HG02588 (cell line): ENCODE data around the gene LIN7C.

Experiments
- ATAC-seq: cut with Tn5 transposase; IDR thresholded peaks from one replicate; pipeline ENCODE4 v1.9.1; 2021; ENCODE audit warnings: mild to moderate bottlenecking, moderate library complexity; ENCODE audit not compliant: unreplicated experiment

Gene LIN7C

DNA sequence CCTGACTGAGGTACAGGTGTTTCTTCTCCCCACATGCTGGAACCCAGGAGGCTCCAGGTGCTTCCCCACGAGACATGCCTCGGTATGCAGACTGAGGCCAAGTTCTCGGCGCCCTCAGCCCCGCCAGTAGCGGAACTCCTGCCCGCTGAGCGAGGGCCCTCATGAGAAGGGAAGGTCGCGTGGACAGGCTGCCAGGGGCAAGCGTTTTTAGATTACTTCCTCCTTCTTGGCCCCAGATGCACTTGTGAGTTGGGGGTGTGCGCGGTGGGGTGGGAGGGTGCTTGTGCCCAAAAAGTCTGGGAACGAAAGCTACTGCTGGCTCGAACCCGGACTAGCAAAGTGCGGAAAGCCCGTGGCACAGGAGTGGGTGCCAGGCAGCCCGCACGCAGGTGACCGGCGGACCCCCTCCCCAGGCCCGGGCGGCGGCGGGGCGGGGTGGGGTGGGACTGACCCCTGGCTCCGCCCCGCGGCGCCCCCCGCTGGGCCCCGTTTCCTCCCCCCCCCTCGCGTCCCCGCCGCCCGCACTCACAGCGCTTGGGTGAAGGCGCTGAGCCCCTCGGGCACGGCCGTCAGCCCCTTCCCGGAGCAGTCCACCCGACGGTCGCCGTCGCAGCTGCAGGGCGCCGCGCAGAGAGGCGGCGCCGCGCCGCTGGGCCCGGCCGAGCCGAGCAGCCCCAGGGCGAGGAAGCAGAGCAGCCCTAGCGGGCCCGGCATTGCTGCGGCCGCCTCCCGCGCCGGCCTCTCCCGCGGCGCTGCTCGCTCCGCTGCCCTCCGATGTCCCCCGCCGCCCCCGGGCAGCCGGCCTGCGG, 34.8 kb downstream of the LIN7C start:
- peak; percentile 55 for ATAC-seq

DNA sequence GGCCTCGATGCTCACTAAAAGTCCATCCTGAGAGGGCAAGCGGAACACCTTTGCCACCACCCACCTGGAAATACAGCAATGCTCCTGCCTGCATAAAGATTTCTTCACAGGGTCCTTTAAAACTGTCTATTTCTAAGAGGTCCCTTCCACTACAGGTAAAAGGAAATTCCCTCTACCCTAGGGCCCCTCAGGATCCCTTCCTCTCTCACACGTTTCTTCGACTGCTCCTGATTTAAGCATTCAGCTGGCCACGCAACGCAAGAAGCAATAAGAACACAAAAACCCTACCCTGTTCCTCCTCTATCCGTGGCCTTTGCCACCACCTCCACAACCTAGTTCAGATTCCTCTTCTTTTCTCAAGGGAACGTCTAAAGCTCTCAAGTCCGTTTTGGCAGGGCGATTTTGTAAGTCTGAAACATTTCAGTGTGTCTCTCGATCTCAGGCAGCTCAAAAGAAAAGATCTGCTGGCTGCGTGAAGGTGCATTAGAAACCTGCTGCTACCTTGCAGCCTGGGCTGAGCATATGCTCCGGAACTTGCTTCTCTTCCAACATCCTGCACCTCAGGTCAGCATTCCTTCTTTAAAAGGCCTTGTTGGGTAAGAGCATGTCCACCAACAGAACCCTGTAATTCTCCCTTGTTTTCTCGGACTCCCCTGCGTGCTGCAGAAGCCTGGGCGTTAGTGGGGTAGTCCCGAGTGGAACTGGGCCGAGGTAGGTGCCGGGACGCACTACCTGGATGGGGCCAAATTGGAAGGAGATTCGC, 35.6 kb downstream of the LIN7C start:
- ATAC-seq = no peak

DNA sequence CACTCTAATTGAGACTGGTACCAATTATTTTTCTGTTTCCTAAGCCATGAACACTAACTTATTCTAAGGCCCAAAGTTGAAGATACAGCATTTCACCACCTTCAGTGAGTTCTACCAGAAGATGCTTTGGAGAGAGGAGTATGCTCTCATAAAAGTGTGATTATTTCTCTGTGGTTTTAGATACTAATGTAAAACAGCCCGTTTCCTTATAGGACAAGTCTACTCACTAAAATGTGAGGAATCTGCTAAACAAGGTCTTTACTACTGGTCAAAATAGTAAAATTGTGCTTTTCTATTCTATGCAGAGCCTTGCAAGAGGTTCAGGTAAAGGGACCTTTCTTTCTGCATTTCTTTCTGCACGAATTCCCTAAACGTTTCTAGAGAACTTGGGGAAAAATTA, 36.4 kb downstream of the LIN7C start:
- ATAC-seq = no peak

DNA sequence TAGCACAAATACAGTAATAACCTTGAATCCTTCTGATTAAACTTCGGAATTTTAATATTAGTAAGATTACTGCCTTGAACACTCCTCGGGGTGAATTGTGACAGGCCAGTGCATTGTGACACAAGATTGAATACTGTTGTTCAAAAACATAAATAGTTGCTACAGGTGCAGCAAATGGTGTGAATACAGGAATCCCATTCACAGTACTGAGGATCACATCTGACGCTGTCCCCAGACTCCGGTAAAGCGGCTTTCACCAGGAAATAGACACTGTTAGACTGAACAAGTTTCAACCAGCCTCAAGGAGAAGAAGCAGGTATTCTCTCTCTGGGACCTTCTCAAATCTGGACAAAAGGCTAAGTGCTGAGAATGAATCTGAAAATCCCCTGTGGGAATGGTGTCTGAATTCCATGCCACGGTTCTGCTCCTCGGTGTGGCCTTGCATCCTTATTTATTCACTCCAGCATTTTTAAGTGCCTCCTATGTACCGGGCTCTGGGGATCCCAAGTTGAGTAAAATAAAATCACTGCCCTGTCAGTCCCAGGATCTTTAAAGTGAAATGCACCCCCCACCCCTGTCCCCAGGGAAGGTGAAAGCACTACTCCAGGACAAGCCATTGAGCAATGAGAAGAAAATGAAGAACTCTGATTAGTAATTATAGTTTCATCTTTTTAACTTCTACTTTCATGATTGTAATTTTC, 37.4 kb downstream of the LIN7C start:
- ATAC-seq = no peak

DNA sequence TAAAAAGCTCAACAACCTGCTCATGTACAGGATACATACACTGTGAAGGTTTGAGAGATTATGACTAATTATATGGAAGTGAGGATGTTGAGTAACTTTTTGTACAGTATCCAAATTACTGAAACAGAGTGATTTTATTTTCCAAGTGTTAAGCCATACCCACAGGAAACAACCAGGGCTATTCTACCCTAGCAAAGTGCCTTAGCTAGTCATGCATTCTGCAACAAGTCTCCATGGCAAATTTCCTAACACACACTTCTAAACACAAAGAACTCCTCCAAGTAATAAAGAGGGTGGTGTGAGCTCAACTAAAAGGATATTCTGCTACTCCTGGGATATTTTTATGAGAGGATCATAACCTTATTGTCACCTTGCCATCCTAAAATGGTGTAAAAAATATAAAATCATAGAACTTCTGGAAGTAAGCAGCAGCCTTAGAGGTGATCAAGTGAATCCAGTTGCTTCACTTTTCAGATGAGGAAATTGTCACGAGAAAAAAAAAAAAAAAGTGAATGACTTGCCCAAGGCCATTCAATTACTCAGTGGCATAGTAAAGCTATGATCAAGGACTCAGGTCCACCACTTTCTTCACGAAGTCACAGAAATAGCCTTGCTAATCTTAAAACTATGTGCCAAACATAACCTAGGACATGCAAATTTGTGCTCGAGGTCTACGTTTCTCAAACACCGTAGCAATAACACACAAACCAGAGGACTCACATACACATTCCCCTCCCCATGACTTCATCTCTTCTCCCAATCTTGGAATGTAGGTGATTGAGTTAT, 38.2 kb downstream of the LIN7C start:
- no peak for ATAC-seq

DNA sequence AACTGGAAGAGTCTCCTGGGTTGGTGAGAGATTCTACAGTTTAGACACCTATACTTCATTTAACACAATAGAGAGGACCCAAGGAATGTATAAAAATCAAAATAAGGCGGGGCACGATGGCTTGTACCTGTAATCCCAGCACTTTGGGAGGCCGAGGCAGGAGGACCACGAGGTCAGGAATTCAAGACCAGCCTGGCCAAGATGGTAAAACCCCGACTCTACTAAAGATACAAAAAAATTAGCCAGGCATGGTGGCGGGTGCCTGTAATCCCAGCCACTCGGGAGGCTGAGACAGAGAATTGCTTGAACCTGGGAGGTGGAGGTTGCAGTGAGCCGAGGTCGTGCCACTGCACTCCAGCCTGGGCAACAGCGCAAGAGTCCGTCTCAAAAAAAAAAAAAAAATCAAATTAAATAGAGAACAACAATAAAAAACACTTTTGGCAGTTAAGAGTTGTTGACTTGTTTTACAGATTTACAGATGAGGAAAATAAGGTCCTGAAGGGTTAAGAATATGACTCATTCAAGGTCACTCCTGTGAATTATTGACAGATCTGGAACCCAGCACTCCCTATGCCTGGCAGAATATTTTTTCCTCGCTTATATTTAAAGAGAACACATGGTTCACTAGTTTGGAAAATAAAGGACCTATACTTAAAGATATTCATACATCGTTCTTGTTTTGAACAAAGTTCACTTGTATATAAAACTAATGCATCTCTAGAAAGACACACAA, 39.2 kb downstream of the LIN7C start:
- ATAC-seq = no peak

DNA sequence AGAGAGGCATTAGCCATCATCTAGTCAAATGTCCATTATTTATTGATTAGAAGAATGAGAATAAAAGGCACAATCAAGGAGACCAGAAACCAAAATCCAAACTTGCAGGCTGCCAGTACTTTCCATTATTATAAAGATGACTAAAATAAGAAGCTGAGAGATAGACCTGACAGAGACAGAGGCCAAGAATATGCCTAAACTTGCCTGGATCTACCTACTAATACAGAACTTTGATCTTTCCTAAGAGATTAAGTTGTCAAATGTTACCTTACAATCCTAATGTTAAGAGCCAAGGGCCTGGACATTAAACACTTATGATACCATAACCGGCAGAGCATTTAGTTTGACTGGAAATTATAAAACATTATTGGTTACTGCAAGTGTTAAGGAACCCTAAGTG, 40.2 kb downstream of the LIN7C start:
- ATAC-seq = no peak

DNA sequence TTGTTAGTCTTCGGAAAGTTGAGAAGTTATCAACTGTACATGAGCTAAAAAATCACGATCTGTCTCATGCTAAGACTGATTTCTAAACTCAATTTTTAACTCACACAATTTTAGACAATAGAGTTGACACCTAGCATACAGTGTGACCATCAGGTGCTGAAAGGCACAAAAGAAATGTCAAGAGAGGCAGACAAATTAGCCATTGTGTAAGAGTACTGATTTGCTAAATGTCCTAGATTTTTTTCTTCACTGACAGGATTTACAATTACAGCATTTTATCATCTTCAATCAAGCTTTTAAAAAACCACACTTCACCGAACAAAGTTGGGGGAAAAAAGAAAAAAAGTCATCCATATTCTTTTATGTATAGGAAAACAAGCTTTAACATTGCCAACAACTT, 40.9 kb downstream of the LIN7C start:
- no peak for ATAC-seq

DNA sequence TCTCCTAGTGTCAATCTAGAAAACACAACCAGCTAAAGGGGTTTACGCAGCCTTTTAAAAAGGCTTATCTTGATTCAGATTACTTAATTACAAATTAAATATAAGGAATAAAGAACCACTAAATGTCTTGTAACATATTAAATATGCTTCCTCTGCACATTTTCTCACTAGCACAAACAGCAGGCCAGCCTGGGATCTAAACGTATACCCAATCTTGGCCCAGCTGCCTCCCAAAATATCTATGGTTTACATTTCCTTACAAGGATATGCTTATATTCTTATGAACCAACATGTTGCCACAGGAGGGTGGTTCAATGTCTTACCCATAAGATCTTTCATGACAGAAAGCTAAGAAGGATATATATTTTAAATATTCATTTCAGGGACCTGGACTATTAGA, 41.7 kb downstream of the LIN7C start:
- ATAC-seq = no peak

DNA sequence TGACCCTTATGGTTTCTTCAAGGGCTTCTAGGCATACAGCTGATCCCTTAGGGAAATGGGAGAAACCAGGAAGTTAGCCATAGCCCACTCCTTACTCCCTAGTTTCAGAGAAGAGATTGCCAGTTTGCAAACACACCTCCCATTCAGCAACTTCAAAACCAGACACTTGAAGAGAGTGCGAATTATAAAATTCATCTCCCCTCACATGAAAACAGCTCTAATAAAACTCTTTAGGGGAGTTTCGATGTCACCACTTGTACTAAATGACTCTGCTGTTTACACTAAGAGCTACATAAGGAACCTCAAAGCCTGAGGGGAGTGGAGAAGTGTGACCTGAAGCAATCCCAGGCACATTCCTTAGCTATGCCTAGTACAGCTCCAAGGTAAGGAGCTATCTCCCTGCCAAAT, 42.3 kb downstream of the LIN7C start:
- ATAC-seq = no peak

DNA sequence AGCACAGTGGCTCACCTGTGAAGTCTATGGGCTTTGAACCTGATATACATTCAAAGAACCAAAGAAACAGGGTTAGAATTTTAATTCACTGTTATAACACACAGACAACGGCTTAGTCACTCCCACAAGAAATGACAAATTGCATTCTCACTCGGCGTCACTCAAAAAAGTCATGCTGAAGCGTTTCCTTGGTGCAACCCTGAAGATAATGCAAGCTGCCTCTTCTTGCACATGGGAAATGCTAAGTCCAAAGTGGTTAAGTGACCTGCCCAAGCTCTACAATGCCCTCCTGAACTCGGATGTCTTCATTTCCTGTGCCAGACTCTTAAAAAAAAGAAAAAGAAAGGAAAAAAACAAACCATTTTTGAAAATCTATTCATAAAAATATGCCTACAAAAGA, 44.0 kb downstream of the LIN7C start:
- ATAC-seq = no peak

DNA sequence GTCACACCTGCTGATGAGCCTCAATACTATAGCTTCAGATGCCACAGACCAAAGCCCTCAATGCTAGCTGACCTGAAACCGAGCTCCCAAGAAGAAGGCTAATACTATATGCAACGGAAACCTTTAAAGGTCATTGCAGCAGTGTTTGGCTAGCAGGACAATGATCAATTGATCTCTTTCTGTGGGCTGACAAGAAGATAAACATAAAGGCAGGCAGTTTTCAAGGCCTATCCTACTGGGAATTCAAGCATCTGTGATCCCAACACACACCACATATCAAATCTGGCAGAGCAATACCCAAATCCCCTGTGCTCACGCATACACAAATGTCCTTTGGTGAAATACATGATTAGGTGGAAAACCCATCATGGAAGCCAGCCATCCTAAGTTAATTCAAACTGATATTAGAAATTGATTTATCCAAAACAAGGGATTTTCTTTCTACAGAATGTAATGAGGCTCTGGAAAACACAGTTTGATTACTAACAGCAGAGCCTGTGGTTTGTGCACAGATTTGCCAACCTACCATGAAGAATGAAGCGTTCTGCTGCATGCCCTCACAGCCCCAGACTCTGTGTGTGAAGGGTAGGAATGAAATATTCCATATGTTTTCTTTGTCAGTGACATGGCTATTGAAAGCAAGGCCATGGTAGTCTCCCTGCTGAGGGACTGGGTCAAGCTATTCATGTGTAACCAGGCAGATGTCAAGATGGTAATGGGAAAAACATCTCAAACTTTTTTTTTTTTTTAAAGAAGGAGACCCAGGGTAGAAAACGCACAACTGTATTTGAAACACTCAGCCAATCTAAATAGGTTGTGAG, 46.2 kb downstream of the LIN7C start:
- ATAC-seq = no peak

DNA sequence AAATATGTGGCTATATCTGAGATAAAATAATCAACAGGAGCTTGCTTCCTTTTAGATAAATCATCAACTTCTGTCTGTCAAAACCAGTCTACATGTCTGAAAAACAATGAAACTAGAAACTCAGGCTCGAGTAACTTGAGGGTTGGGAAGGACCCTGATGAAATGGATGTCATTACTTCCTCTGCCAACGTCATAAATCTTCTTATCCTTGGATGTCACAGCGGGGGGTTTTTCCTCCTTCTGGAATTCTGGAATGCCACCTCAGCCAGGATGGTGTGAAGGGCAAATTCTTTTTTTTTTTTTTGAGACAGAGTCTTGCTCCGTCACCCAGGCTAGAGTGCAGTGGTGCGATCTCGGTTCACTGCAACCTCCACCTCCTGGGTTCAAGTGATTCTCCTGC, 47.4 kb downstream of the LIN7C start:
- no peak for ATAC-seq

DNA sequence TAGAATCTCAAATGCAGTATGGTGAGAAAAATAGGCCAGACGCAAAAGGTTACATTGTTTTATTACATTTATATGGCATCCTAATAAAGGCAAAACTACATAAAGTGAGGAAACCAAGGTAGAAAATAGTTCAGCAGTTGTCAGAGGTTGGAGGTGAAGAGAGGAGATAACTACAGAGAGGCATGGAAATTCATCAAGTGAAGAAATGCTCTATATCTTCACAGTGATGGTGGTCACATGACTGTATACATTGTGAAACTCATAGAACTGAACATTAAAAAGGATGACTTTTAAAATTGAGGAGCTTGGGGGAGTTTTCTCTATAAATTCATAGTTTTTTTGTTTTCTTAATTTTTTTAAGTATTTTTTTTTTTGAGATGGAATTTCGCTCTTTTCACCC, 48.4 kb downstream of the LIN7C start:
- ATAC-seq = no peak

DNA sequence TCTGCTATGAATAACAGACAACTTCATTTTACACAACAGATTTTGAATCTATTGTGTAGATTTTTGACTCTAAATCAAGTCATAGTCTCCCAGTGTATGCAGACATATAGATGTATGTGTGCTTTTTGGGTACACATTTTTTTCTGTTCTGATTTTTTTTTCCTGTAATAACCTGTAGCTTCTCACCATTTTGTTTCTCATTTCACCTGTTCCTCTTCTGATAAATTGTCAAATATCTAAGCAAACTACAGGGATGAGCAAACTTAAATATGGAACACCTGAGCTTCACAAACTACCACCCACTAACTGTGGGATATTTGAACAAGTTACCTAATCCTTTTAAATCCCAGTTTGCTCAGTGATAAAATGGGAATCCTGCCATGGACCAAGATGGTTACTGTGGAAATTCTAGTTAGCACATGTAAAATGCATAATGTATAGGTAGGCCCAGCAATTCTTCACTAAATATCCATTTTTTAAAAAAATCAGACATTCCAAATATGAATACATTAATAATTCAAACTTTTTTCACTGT, 49.7 kb downstream of the LIN7C start:
- no peak for ATAC-seq

DNA sequence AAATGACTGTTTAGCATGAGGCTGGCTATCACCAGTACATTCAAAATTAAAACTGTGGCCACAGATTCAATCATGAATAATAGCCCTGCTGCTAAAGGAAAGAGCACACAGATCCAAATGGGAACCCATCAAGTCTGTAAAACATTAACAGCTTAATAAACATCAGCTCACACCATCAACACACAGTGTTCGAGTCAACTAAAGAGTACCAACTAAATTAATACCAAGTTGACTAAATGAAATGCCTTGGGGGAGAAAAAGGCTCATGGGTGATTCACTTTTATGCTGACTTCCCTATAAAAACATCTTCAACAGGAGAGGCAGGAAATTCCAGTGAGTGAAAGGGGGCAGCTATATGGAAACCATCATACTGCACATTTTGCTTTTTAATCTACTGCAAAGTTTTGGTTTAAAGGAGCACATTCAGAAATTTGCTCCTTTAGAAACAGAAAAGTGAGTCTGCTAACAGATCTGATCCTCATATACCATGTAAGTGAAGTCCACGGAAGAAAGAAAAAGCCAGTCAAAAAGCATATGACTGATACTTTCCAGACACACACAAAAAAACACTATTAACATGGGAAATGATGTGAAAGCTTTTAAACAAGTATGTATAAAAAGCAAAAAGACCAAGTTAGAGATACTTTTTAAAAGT, 50.3 kb downstream of the LIN7C start:
- ATAC-seq = no peak

DNA sequence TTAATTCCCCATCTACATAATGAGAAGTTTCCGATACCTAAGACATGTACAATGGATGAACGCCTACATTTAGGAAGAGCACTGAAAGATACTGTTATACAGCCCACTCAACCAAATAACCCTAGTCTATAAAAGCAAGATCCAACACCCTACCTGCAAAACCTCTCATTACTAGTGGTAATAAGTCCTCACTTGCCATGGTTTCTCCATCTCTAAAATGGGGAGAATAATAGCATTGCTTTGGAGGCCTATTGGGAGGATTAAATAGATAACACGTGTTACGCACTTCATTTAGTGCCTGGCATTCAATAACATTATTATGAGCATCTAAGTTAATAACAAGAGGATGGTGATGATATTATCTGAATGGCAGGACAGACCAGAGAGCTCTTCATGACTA, 50.9 kb downstream of the LIN7C start:
- no peak for ATAC-seq

DNA sequence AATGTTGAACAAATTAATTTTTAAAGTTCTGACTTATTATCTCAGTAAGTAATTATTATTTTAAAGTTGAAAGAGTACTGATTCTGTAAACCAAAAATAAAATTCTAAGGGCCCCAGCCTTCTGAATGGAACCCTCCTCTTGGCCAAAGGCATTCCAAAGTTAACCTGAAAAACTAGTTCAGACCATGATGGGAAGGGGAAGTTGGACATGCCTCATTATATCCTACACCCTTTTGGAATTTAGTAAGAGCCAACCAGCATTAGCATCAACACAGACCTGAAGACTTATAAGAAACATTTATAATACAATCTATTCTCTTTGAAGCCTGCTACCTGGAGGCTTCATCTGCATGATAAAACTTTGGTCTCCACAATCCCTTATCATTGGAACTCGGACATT, 52.9 kb downstream of the LIN7C start:
- no peak for ATAC-seq

DNA sequence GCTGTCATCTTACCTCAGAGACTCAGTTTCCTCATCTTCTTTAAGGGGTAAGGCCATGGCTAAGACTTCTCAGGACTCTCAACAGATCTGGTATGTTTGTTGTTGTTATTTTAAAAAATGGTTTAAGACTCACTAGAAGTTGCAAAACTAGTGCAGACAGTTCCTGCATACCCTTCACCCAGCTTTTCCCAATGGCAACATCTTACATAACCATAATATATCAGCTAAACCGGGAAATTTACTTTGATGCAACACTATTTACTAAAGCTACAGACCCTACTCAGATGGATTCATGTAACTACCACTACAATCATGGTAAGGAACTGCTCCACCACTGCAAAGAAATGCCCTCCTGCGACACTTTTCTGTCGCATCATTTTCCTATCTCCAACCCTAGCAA, 54.4 kb downstream of the LIN7C start:
- no peak for ATAC-seq
